GM19324 (cell line): ENCODE results near the gene DDA1.

Source experiments
- ATAC-seq: cut with Tn5 transposase; IDR thresholded peaks from one replicate; pipeline ENCODE4 v1.9.1; 2021; ENCODE audit warnings: mild to moderate bottlenecking, moderate library complexity; ENCODE audit not compliant: unreplicated experiment, low FRiP score

The DDA1 gene

GRCh38 chr19:17327654-17328516, 18.5 kb downstream of the DDA1 start:
- ATAC-seq, result no peak

GRCh38 chr19:17328517-17329365, 19.4 kb downstream of the DDA1 start:
- ATAC-seq, result no peak

- no peak for ATAC-seq
These were observed 20.3 kb downstream of the DDA1 start for GRCh38 chr19:17329366-17330261.

GRCh38 chr19:17330262-17331044, 21.1 kb downstream of the DDA1 start:
- no peak for ATAC-seq

GRCh38 chr19:17331045-17331558, 21.7 kb downstream of the DDA1 start:
- ATAC-seq, result no peak

- ATAC-seq, result no peak
These were observed 23.0 kb downstream of the DDA1 start for GRCh38 chr19:17332360-17332676.

GRCh38 chr19:17332677-17333581, 23.6 kb downstream of the DDA1 start:
- no peak for ATAC-seq

- no peak for ATAC-seq
These were observed 24.4 kb downstream of the DDA1 start for GRCh38 chr19:17333611-17334413.

- peak; percentile 43 for ATAC-seq
These were observed 25.3 kb downstream of the DDA1 start, which contains the start of gene ANO8 for GRCh38 chr19:17334414-17335409. ANO8 (minus strand) TSS chr19:17334855; CDS start chr19:17334670, 185 bp downstream.

GRCh38 chr19:17335575-17335974, 26.2 kb downstream of the DDA1 start:
- no peak for ATAC-seq

- ATAC-seq, result peak; percentile 75
These were observed 27.7 kb downstream of the DDA1 start, which contains the start of gene GTPBP3 for GRCh38 chr19:17336872-17337674. GTPBP3 (plus strand) TSS chr19:17337553; CDS start chr19:17337612, 59 bp downstream.

- ATAC-seq, result peak; percentile 2
These were observed 28.5 kb downstream of the DDA1 start for GRCh38 chr19:17337675-17338432.

GRCh38 chr19:17338433-17339078, 29.2 kb downstream of the DDA1 start:
- no peak for ATAC-seq

GRCh38 chr19:17339088-17339741, 29.9 kb downstream of the DDA1 start:
- ATAC-seq, result no peak
